NCI-H2029 (cell line): ENCODE measurements around the gene MT1M.
"Not testable (repeated sequence)": the region's sequence is repeated elsewhere in the genome, so short reads cannot be mapped to it uniquely, and the experiment has no call there.

Experiments used
- DNase-seq: peaks from one replicate; lab custom pipeline; 2025; lab: John Stamatoyannopoulos, UW

MT1M gene

GRCh38 chr16:56632156-56632847 lies at the start of gene MT1M:
Gene MT1M, plus strand, starts transcription at chr16:56632659. Its CDS starts 73 bp downstream, at chr16:56632732.
- no peak for DNase-seq

- not testable (repeated sequence) for DNase-seq
Observed at GRCh38 chr16:56582911-56583310, 49.5 kb upstream of the MT1M start.

GRCh38 chr16:56583351-56584168 lies 48.9 kb upstream of the MT1M start:
- DNase-seq: no peak

- DNase-seq: no peak
Observed at GRCh38 chr16:56584276-56584675, 48.2 kb upstream of the MT1M start.

GRCh38 chr16:56588781-56589140 lies 43.7 kb upstream of the MT1M start:
- no peak for DNase-seq

- peak; percentile 26 for DNase-seq
Observed at GRCh38 chr16:56589141-56590039, 43.1 kb upstream of the MT1M start, which contains the start of gene MT3. Gene MT3, plus strand, starts transcription at chr16:56589528. Its CDS starts 63 bp downstream, at chr16:56589591.

GRCh38 chr16:56591377-56592060 lies 40.9 kb upstream of the MT1M start:
- DNase-seq: no peak

- no peak for DNase-seq
Observed at GRCh38 chr16:56593573-56594291, 38.7 kb upstream of the MT1M start.

GRCh38 chr16:56594292-56594619 lies 38.2 kb upstream of the MT1M start:
- no peak for DNase-seq

- no peak for DNase-seq
Observed at GRCh38 chr16:56600398-56600999, 32.0 kb upstream of the MT1M start.

GRCh38 chr16:56601325-56601724 lies 31.1 kb upstream of the MT1M start:
- no peak for DNase-seq

- peak; percentile 10 for DNase-seq
Observed at GRCh38 chr16:56603589-56603988, 28.9 kb upstream of the MT1M start.

- DNase-seq: no peak
Observed at GRCh38 chr16:56604966-56605365, 27.5 kb upstream of the MT1M start.

GRCh38 chr16:56605475-56605874 lies 27.0 kb upstream of the MT1M start:
- no peak for DNase-seq

GRCh38 chr16:56606071-56606475 lies 26.4 kb upstream of the MT1M start:
- no peak for DNase-seq

GRCh38 chr16:56606476-56607108 lies 25.9 kb upstream of the MT1M start:
- peak; percentile 31 for DNase-seq

- DNase-seq: peak; percentile 35
Observed at GRCh38 chr16:56607109-56607618, 25.3 kb upstream of the MT1M start.

GRCh38 chr16:56607675-56608042 lies 24.8 kb upstream of the MT1M start:
- no peak for DNase-seq

- peak; percentile 87 for DNase-seq
Observed at GRCh38 chr16:56608043-56608875, 24.2 kb upstream of the MT1M start, which contains the start of gene MT2A. Gene MT2A, plus strand, starts transcription at chr16:56608584. Its CDS starts 72 bp downstream, at chr16:56608656.
